Keratinocyte (primary cell): ENCODE results near the gene TSC22D2. TPM values are rescaled to one million over a fixed set of nuclear protein-coding genes. Genes with fewer than 3 reads are reported as not detected.

Source experiments
- DNase-seq: peaks from one replicate; pipeline ENCODE4 v3.0.0-alpha.2; 2011; ENCODE audit warnings: low read depth, missing footprints, low spot score
- FAIRE-seq: peaks from 2 replicates; lab custom pipeline; 2011; peaks lifted over from hg19 to GRCh38; lab: Jason Lieb, UNC
- H2AFZ ChIP-seq: 2 replicates; pipeline ENCODE4 v1.6.0; 2012; ENCODE audit warnings: low read length, control low read depth, inconsistent platforms; ENCODE audit not compliant: control insufficient read depth
- H3K27ac ChIP-seq: 2 replicates; pipeline ENCODE4 v1.5.1; 2011; ENCODE audit warnings: low read length; ENCODE audit not compliant: control insufficient read depth, insufficient read depth
- H3K27me3 ChIP-seq: 3 replicates; pipeline ENCODE4 v1.6.0; 2011; ENCODE audit warnings: low read length; ENCODE audit not compliant: control insufficient read depth, insufficient read depth; ENCODE audit errors: extremely low read depth
- H3K36me3 ChIP-seq, 2 experiments: 2 replicates in 1 of 2; 3 replicates in 1 of 2; pipeline ENCODE4 v1.5.1; 2011; ENCODE audit warnings: low read length in 2 of 2, mild to moderate bottlenecking in 1 of 2; ENCODE audit not compliant: control insufficient read depth in 2 of 2, insufficient read depth in 2 of 2; ENCODE audit errors: extremely low read depth in 1 of 2
- H3K4me1 ChIP-seq: 3 replicates; pipeline ENCODE4 v1.5.1; 2011; ENCODE audit warnings: low read length; ENCODE audit not compliant: control insufficient read depth, insufficient read depth; ENCODE audit errors: extremely low read depth
- H3K4me2 ChIP-seq: 3 replicates; pipeline ENCODE4 v1.6.0; 2011; ENCODE audit warnings: low read depth, low read length; ENCODE audit not compliant: control insufficient read depth, insufficient read depth; ENCODE audit errors: extremely low read depth
- H3K4me3 ChIP-seq, 3 experiments: fragments of 200-600 bp in 1 of 3; sonication (generic) in 1 of 3; 2 replicates in 2 of 3; 3 replicates in 1 of 3; pipeline ENCODE4 v1.5.1; 2011 to 2016; ENCODE audit warnings: low read length in 3 of 3, mild to moderate bottlenecking in 3 of 3, control low read depth in 2 of 3, inconsistent platforms in 1 of 3, low read depth in 1 of 3, mixed read lengths in 1 of 3, mixed run types in 1 of 3, moderate library complexity in 1 of 3; ENCODE audit not compliant: control insufficient read depth in 2 of 3, insufficient read depth in 2 of 3; ENCODE audit errors: extremely low read depth in 1 of 3
- H3K79me2 ChIP-seq: 2 replicates; pipeline ENCODE4 v1.6.0; 2012; ENCODE audit warnings: low read length; ENCODE audit not compliant: control insufficient read depth, insufficient read depth
- H3K9ac ChIP-seq: 3 replicates; pipeline ENCODE4 v1.6.0; 2011; ENCODE audit warnings: low read length; ENCODE audit not compliant: control insufficient read depth, insufficient read depth; ENCODE audit errors: extremely low read depth
- H3K9me1 ChIP-seq: 3 replicates; pipeline ENCODE4 v1.6.0; 2011; ENCODE audit warnings: low read length; ENCODE audit not compliant: control insufficient read depth, insufficient read depth; ENCODE audit errors: extremely low read depth
- H3K9me3 ChIP-seq: 2 replicates; pipeline ENCODE4 v1.5.1; 2012; ENCODE audit warnings: low read depth, low read length; ENCODE audit not compliant: control insufficient read depth
- H4K20me1 ChIP-seq: 3 replicates; pipeline ENCODE4 v1.6.0; 2011; ENCODE audit warnings: low read length; ENCODE audit not compliant: control insufficient read depth, insufficient read depth; ENCODE audit errors: extremely low read depth
- EZH2 ChIP-seq: IDR thresholded peaks from one replicate; pipeline ENCODE4 v1.6.1; 2012; ENCODE audit warnings: inconsistent platforms, mild to moderate bottlenecking, low read length, moderate library complexity
- dilution Hi-C: fragments of 300-500 bp; cut with MboI; formaldehyde crosslinking; loops from one replicate; pipeline ENCODE4 v1.7.0; 2020; ENCODE audit warnings: low sequenced_read_pairs; ENCODE audit not compliant: extremely low pct_ligation_motif_present
- polyA plus RNA-seq, 5 experiments: library from polyadenylated mRNA; depleted of rRNA in 3 of 5; stranded (reverse) in 3 of 5; stranded (forward) in 1 of 5; unstranded in 1 of 5; fragments of >200 nt; gene quantifications; 1 replicate in 1 of 5; 2 replicates in 3 of 5; 3 replicates in 1 of 5; pipeline versions ENCODE4 v1.2.1 to v1.2.3, GENCODE V29; 2011 to 2012; ENCODE audit warnings: missing spikeins in 2 of 5, low read depth in 1 of 5, low replicate concordance in 1 of 5
- TF ChIP-seq, protein P1 (sequence below), 3 experiments: IDR thresholded peaks in 1 of 3; conservative IDR thresholded peaks in 1 of 3; optimal IDR thresholded peaks in 1 of 3; 2 replicates in 2 of 3; 3 replicates in 1 of 3; pipeline versions ENCODE3 to v1.5.1; 2011; ENCODE audit warnings: low read length in 3 of 3, mild to moderate bottlenecking in 3 of 3, moderate library complexity in 2 of 3, control low read depth in 1 of 3, inconsistent platforms in 1 of 3; ENCODE audit not compliant: insufficient read depth in 2 of 3; ENCODE audit errors: extremely low read depth in 1 of 3

TSC22D2 gene
- polyA plus RNA-seq, 1 donor (not counting 4 experiments of a cell fraction or from before 2014, with no cell fraction given) = 22.3 TPM

- Histone ChIP-seq H3K79me2 (peaks cover 88% of the 10 kb centered on the region), H3K27ac (peak overlapping the region; percentile 95), H3K36me3 (peaks cover 4 to 31% of the 10 kb centered on the region in 2 experiments), H3K9me1 (no peaks in the 10 kb centered on the region), H3K9me3 (no peaks in the 10 kb centered on the region), H3K4me2 (peak overlapping the region; percentile 82), H3K27me3 (no peaks in the 10 kb centered on the region), H2AFZ (no peak overlapping the region), H3K9ac (peak overlapping the region; percentile 94), H3K4me3 (peak overlapping the region; percentile 99 to 100 (median 99)), H3K4me1 (peaks cover 26% of the 10 kb centered on the region), H4K20me1 (peaks cover 29% of the 10 kb centered on the region)
- DNase-seq = no peak
- FAIRE-seq = no peak
- TF ChIP-seq, protein P1, sequence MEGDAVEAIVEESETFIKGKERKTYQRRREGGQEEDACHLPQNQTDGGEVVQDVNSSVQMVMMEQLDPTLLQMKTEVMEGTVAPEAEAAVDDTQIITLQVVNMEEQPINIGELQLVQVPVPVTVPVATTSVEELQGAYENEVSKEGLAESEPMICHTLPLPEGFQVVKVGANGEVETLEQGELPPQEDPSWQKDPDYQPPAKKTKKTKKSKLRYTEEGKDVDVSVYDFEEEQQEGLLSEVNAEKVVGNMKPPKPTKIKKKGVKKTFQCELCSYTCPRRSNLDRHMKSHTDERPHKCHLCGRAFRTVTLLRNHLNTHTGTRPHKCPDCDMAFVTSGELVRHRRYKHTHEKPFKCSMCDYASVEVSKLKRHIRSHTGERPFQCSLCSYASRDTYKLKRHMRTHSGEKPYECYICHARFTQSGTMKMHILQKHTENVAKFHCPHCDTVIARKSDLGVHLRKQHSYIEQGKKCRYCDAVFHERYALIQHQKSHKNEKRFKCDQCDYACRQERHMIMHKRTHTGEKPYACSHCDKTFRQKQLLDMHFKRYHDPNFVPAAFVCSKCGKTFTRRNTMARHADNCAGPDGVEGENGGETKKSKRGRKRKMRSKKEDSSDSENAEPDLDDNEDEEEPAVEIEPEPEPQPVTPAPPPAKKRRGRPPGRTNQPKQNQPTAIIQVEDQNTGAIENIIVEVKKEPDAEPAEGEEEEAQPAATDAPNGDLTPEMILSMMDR (optimal IDR thresholded peaks at IDR 0.05 in 1 of 3, IDR thresholded peaks at IDR 0.05 in 1 of 3, conservative IDR thresholded peaks at IDR 0.05 in 1 of 3; ENCODE audit: extremely low read depth in 1 of 3, insufficient read depth in 2 of 3, low read length in 3 of 3) = no peak
- no peak for TF ChIP-seq EZH2
- dilution Hi-C loops = loop anchor here (25.0 kb wide), 1 partner anchor 175 kb away; no protein-coding TSS in a partner anchor
These were observed 4.6 kb downstream of the TSC22D2 start for GRCh38 chr3:150412561-150413231.

GRCh38 chr3:150414258-150414657 lies 6.2 kb downstream of the TSC22D2 start:
- Histone ChIP-seq H3K9ac (peak overlapping the region; percentile 17), H3K79me2 (peaks cover 100% of the 10 kb centered on the region), H3K27ac (peak overlapping the region; percentile 15), H4K20me1 (peaks cover 29% of the 10 kb centered on the region), H3K4me1 (peaks cover 42% of the 10 kb centered on the region), H2AFZ (no peak overlapping the region), H3K4me3 (peak overlapping the region; percentile 99 to 100 (median 99)), H3K4me2 (peak overlapping the region; percentile 82), H3K27me3 (no peaks in the 10 kb centered on the region), H3K36me3 (peaks cover 5 to 31% of the 10 kb centered on the region in 2 experiments), H3K9me3 (no peaks in the 10 kb centered on the region), H3K9me1 (no peaks in the 10 kb centered on the region)
- DNase-seq (no peak), FAIRE-seq (peak; percentile 71)
- no peak for TF ChIP-seq EZH2
- TF ChIP-seq, protein P1 (optimal IDR thresholded peaks at IDR 0.05 in 1 of 3, IDR thresholded peaks at IDR 0.05 in 1 of 3, conservative IDR thresholded peaks at IDR 0.05 in 1 of 3; ENCODE audit: extremely low read depth in 1 of 3, insufficient read depth in 2 of 3, low read length in 3 of 3) = no peak
- dilution Hi-C loops = loop anchor here (25.0 kb wide), 1 partner anchor 177 kb away; no protein-coding TSS in a partner anchor
